ENCODE results near the gene CRLF1. TPM values are rescaled to one million over a fixed set of nuclear protein-coding genes. Genes with fewer than 3 reads are reported as not detected.

The CRLF1 gene
- total RNA-seq, 4 donors from 2014 or later = 14.9 to 61.6 (median 35.3) TPM

DNA sequence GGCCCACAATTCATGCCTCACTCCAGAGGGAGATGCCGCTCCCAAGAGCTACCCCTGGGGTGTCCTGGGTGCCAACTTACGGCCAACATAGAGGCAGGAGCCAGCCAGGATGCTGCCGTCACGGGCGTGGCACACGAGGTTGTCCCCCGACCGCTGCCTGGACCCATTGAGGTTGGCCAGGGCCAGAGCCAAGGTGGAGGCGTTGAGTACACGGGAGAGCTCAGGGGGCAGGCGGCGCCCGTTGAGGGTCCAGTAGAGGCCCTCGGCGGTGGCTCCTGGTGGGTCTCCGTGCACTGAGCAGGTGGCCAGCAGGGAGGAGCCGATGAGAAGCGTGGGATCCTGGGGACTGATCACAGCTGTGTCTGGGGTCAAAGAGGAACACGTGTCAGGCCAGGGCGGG, 7.1 kb downstream of the CRLF1 start:
- TF ChIP-seq POLR2A (IDR thresholded peaks at IDR 0.05) (no peak), CTCF (IDR thresholded peaks at IDR 0.05 in 4 of 5, conservative IDR thresholded peaks at IDR 0.05 in 1 of 5) (no peak)
- Histone ChIP-seq H3K36me3 (no peaks in the 10 kb centered on the region), H3K27ac (no peak overlapping the region), H3K27me3 (peaks cover under 1 to 7% (median 4%) of the 10 kb centered on the region in 3 donors), H3K9me3 (no peaks in the 10 kb centered on the region), H3K4me3 (no peak overlapping the region), H3K4me1 (peaks cover 9 to 18% of the 10 kb centered on the region in 2 donors)
- intact Hi-C loops (cut with DNase I; ENCODE audit: low total_unique reads) = no loop called here
- in situ Hi-C loops (cut with MboI; ENCODE audit: low sequenced_read_pairs in 4 of 4) = loop anchor here (10.0 to 25.0 kb wide), 4 partner anchors 75 to 255 kb away; partner anchors contain the start of gene UPF1 (in 1 of the 4)
- DNase-seq (no peak), ATAC-seq (no peak)

GRCh38 chr19:18597809-18598660, 8.6 kb downstream of the CRLF1 start:
- DNase-seq = no peak
- in situ Hi-C loops (cut with MboI; ENCODE audit: low sequenced_read_pairs in 4 of 4) = loop anchor here (10.0 to 25.0 kb wide), 4 partner anchors 77 to 257 kb away; partner anchors contain the start of gene UPF1 (in 1 of the 4)
- no peak for ATAC-seq
- Histone ChIP-seq H3K4me1 (peaks cover 13 to 17% of the 10 kb centered on the region in 2 donors), H3K4me3 (no peak overlapping the region), H3K27ac (no peak overlapping the region), H3K9me3 (no peaks in the 10 kb centered on the region), H3K36me3 (no peaks in the 10 kb centered on the region), H3K27me3 (no peaks in the 10 kb centered on the region)
- intact Hi-C loops (cut with DNase I; ENCODE audit: low total_unique reads) = no loop called here
- TF ChIP-seq CTCF (IDR thresholded peaks at IDR 0.05 in 4 of 5, conservative IDR thresholded peaks at IDR 0.05 in 1 of 5) (no peak), POLR2A (IDR thresholded peaks at IDR 0.05) (no peak)

- in situ Hi-C loops (cut with MboI; ENCODE audit: low sequenced_read_pairs in 4 of 4) (loop anchor here (10.0 to 25.0 kb wide), 4 partner anchors 78 to 258 kb away; partner anchors contain the start of gene UPF1 (in 1 of the 4)), intact Hi-C loops (cut with DNase I; ENCODE audit: low total_unique reads) (no loop called here)
- peaks cover 13 to 17% of the 10 kb centered on the region in 2 donors for H3K4me1 ChIP-seq
- H3K9me3 ChIP-seq = no peaks in the 10 kb centered on the region
- no peak overlapping the region for H3K4me3 ChIP-seq
- peak in 1 of 2 donors; percentile 25 for ATAC-seq
- H3K27ac ChIP-seq = no peak overlapping the region
- peak in 1 of 2 donors; percentile 40 for DNase-seq
- TF ChIP-seq POLR2A (IDR thresholded peaks at IDR 0.05) (no peak), CTCF (IDR thresholded peaks at IDR 0.05 in 4 of 5, conservative IDR thresholded peaks at IDR 0.05 in 1 of 5) (no peak)
- H3K27me3 ChIP-seq = no peaks in the 10 kb centered on the region
- no peaks in the 10 kb centered on the region for H3K36me3 ChIP-seq
Measured at GRCh38 chr19:18596752-18597157, 9.8 kb downstream of the CRLF1 start.

DNA sequence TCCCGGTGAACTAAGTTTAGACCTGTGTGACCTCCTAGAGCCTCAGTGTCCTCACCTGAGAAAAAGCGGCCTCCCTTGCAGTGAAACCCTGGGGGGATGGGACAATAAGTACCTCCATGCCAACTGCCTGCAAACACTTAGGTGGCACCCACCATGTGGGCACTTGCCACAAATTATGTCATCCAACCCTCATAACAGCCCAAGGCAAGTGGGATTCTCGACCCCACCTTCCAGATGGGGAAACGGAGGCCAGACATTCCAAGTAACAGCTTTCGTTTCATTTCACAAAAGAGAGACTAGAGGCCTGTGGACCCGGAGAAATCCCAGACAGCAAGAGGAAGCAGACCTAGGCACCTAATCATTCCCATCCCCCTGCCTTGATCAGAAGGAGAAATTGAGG, 11.1 kb downstream of the CRLF1 start:
- peaks cover 16 to 17% of the 10 kb centered on the region in 2 donors for H3K4me1 ChIP-seq
- in situ Hi-C loops (cut with MboI; ENCODE audit: low sequenced_read_pairs in 4 of 4) = loop anchor here (10.0 to 25.0 kb wide), 4 partner anchors 79 to 259 kb away; partner anchors contain the start of gene UPF1 (in 1 of the 4)
- H3K27ac ChIP-seq = no peak overlapping the region
- H3K4me3 ChIP-seq = no peak overlapping the region
- peaks cover 0 to 9% of the 10 kb centered on the region in 2 donors for H3K36me3 ChIP-seq
- no peaks in the 10 kb centered on the region for H3K27me3 ChIP-seq
- intact Hi-C loops (cut with DNase I; ENCODE audit: low total_unique reads) = loop anchor here (2.0 kb wide), 1 partner anchor 79 kb away; no protein-coding TSS in a partner anchor
- H3K9me3 ChIP-seq = no peaks in the 10 kb centered on the region
- no peak for ATAC-seq
- TF ChIP-seq CTCF (IDR thresholded peaks at IDR 0.05 in 4 of 5, conservative IDR thresholded peaks at IDR 0.05 in 1 of 5) = no peak
- no peak for TF ChIP-seq POLR2A (IDR thresholded peaks at IDR 0.05)
- DNase-seq = no peak

Measured in gastrocnemius medialis (tissue), 4 donors.